ENCODE data around the gene PPIF.

The PPIF gene

GRCh38 chr10:79402625-79402946 is 55.3 kb downstream of the PPIF start:
- no peak for TF ChIP-seq Cebpa-rat (IDR thresholded peaks at IDR 0.05)

DNA sequence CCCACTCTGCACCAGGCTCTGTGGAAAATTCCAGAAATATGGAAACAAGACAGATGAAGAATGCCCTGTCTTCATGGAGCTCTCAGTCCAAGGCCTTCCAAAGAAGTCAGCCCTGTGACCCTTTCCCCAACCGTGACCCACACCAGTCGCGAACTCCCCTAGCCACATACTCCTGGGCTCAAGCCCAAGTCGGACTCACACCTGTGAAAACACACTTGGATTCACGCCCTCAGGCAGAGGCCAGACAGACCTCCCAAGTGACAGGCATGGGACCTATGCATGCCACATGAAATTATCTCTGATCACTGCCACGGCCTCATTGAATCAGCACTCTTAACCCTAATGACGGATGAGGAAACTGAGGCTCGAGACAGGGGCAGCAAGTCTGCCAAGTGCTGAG is 55.7 kb downstream of the PPIF start:
- Histone ChIP-seq H3K36me3 (peaks cover 0 to 12% (median 0%) of the 10 kb centered on the region in 11 experiments; a peak in 4 of 22 replicates), H3K4me2 (no peak overlapping the region), H3K27ac (peak overlapping the region in 10 of 11 experiments; percentile 66 to 94 (median 86); a peak in 18 of 22 replicates), H4K20me1 (peaks cover 0 to 38% (median 0%) of the 10 kb centered on the region in 11 experiments; a peak in 3 of 22 replicates), H3K9me3 (replicated peaks in 1 of 11) (0 out of 22 replicates have a peak, but pooled peaks cover 0 to 5% (median 0%) of the 10 kb centered on the region in 11 experiments), H3K4me1 (peaks cover 0 to 15% (median 0%) of the 10 kb centered on the region in 10 experiments; a peak in 11 of 20 replicates), H3K27me3 (no peaks in the 10 kb centered on the region), H3K9ac (peak overlapping the region; percentile 61 to 84 (median 79); a peak in 20 of 22 replicates), H3K4me3 (peak overlapping the region in 8 of 10 experiments; percentile 12 to 62 (median 49); a peak in 12 of 20 replicates)
- no peak for TF ChIP-seq Cebpa-rat (IDR thresholded peaks at IDR 0.05)

More at GRCh38 chr10:79402625-79402946, 55.3 kb downstream of the PPIF start:
- Histone ChIP-seq H3K4me1 (peaks cover 0 to 19% (median 0%) of the 10 kb centered on the region in 10 experiments; a peak in 11 of 20 replicates), H3K9me3 (replicated peaks in 1 of 11) (0 out of 22 replicates have a peak, but pooled peaks cover 0 to 5% (median 0%) of the 10 kb centered on the region in 11 experiments), H3K4me2 (no peak overlapping the region), H3K27ac (peak overlapping the region in 7 of 11 experiments; percentile 66 to 94 (median 91); a peak in 15 of 22 replicates), H3K27me3 (no peaks in the 10 kb centered on the region), H4K20me1 (peaks cover 0 to 38% (median 0%) of the 10 kb centered on the region in 11 experiments; a peak in 3 of 22 replicates), H3K36me3 (peaks cover 0 to 12% (median 0%) of the 10 kb centered on the region in 11 experiments; a peak in 4 of 22 replicates), H3K9ac (peak overlapping the region in 9 of 11 experiments; percentile 61 to 84 (median 80); a peak in 13 of 22 replicates), H3K4me3 (peak overlapping the region in 4 of 10 experiments; percentile 47 to 62 (median 50); a peak in 7 of 20 replicates)

- H3K9me3 ChIP-seq (replicated peaks in 1 of 11): 0 out of 22 replicates have a peak, but pooled peaks cover 0 to 5% (median 0%) of the 10 kb centered on the region in 11 experiments
- H3K9ac ChIP-seq: peak overlapping the region; percentile 61 to 84 (median 79)
- H3K36me3 ChIP-seq: peaks cover 0 to 19% (median 0%) of the 10 kb centered on the region in 11 experiments; a peak in 4 of 22 replicates
- H4K20me1 ChIP-seq: peaks cover 0 to 35% (median 0%) of the 10 kb centered on the region in 11 experiments; a peak in 2 of 22 replicates
- TF ChIP-seq Cebpa-rat (IDR thresholded peaks at IDR 0.05): no peak
- peak overlapping the region in 9 of 10 experiments; percentile 12 to 62 (median 48); a peak in 17 of 20 replicates for H3K4me3 ChIP-seq
- peak overlapping the region in 10 of 11 experiments; percentile 66 to 94 (median 86); a peak in 21 of 22 replicates for H3K27ac ChIP-seq
- no peak overlapping the region for H3K4me2 ChIP-seq
- H3K4me1 ChIP-seq: peaks cover 0 to 8% (median 0%) of the 10 kb centered on the region in 10 experiments; a peak in 11 of 20 replicates
- H3K27me3 ChIP-seq: no peaks in the 10 kb centered on the region
Observed at GRCh38 chr10:79403441-79404230, 56.4 kb downstream of the PPIF start.

GRCh38 chr10:79404231-79404609 is 57.0 kb downstream of the PPIF start:
- Histone ChIP-seq H3K27ac (peak overlapping the region in 10 of 11 experiments; percentile 66 to 94 (median 86); a peak in 21 of 22 replicates), H3K4me2 (no peak overlapping the region), H3K36me3 (peaks cover 0 to 20% (median 0%) of the 10 kb centered on the region in 11 experiments; a peak in 4 of 22 replicates), H4K20me1 (peaks cover 0 to 29% (median 0%) of the 10 kb centered on the region in 11 experiments; a peak in 2 of 22 replicates), H3K4me3 (peak overlapping the region in 8 of 10 experiments; percentile 12 to 62 (median 49); a peak in 15 of 20 replicates), H3K27me3 (no peaks in the 10 kb centered on the region), H3K9ac (peak overlapping the region; percentile 61 to 84 (median 79)), H3K4me1 (peaks cover 0 to 2% (median 0%) of the 10 kb centered on the region in 10 experiments; a peak in 11 of 20 replicates), H3K9me3 (replicated peaks in 1 of 11) (0 out of 22 replicates have a peak, but pooled peaks cover 0 to 5% (median 0%) of the 10 kb centered on the region in 11 experiments)
- TF ChIP-seq Cebpa-rat (IDR thresholded peaks at IDR 0.05): peak in 9 of 11 experiments; percentile 42 to 83 (median 72); a peak in 13 of 22 replicates

DNA sequence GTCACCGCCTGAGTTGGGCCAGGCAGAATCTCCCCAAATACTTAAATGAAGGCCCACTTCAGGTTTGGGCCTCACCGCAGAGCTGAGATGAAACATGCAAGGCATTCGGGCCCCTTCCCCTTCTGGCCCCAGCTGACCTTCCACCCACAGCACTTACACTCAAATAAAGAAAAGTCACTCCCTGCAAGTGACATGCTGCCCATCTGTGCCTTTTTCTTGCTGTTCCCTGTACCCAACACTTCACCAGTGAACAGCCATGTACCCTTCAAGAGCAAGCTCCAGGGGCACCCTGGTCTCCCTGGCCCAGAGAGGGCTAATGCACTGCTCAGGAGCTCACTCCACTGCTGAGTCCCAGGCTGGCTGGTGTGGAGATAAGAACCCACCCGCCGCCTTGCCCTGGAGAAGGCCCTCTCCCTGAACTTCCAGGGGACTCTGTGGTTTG is 57.4 kb downstream of the PPIF start:
- no peak overlapping the region for H3K4me2 ChIP-seq
- peaks cover 0 to 20% (median 0%) of the 10 kb centered on the region in 11 experiments; a peak in 4 of 22 replicates for H3K36me3 ChIP-seq
- no peaks in the 10 kb centered on the region; a peak in 8 of 20 replicates for H3K4me1 ChIP-seq
- H4K20me1 ChIP-seq: peaks cover 0 to 27% (median 0%) of the 10 kb centered on the region in 11 experiments; a peak in 2 of 22 replicates
- H3K4me3 ChIP-seq: peak overlapping the region in 6 of 10 experiments; percentile 38 to 62 (median 49); a peak in 11 of 20 replicates
- TF ChIP-seq Cebpa-rat (IDR thresholded peaks at IDR 0.05): peak in 1 of 11 experiments; percentile 1; a peak in 1 of 22 replicates
- peak overlapping the region; percentile 41 to 84 (median 79); a peak in 19 of 22 replicates for H3K9ac ChIP-seq
- H3K27ac ChIP-seq: peak overlapping the region in 10 of 11 experiments; percentile 48 to 94 (median 85); a peak in 21 of 22 replicates
- 0 out of 22 replicates have a peak, but pooled peaks cover 0 to 5% (median 0%) of the 10 kb centered on the region in 11 experiments for H3K9me3 ChIP-seq (replicated peaks in 1 of 11)
- no peaks in the 10 kb centered on the region for H3K27me3 ChIP-seq

Data from BLaER1 treated with 17β-estradiol and CSF1 and Interleukin-3, amounts not matched to agents 10 nM and 100 nM (cell line).